Ovary (tissue), 9 donors: Measurements from ENCODE around the gene CREB3L1. TPM values are rescaled to one million over a fixed set of nuclear protein-coding genes. Genes with fewer than 3 reads are reported as not detected.

Experiments
- DNase-seq, 5 donors: peaks; one replicate each; pipeline ENCODE4 v3.0.0-alpha.2; 2019 to 2020
- H3K27ac ChIP-seq, 2 donors: fragments of 200-600 bp; one replicate each; pipeline versions ENCODE4 v1.5.1 to v1.8.0; 2019 to 2022
- H3K27me3 ChIP-seq: fragments of 200-600 bp; one replicate; pipeline ENCODE4 v1.8.0; 2022
- H3K36me3 ChIP-seq: fragments of 200-600 bp; sonication (generic); one replicate; pipeline ENCODE4 v1.5.1; 2019
- H3K4me1 ChIP-seq: one replicate; pipeline ENCODE4 v1.8.1; 2013; ENCODE audit warnings: mild to moderate bottlenecking, moderate library complexity; ENCODE audit not compliant: insufficient read depth
- H3K4me3 ChIP-seq: fragments of 200-600 bp; sonication (generic); one replicate; pipeline ENCODE4 v1.5.1; 2017
- H3K9me3 ChIP-seq, 2 donors: fragments of 200-600 bp in 1 of 2; sonication (generic) in 1 of 2; one replicate each; pipeline versions ENCODE4 v1.5.1 to v1.8.1; 2013 to 2019; ENCODE audit warnings: mild to moderate bottlenecking in 1 of 2, moderate library complexity in 1 of 2
- CTCF ChIP-seq, 3 donors: fragments of 450-650 bp in 2 of 3; fragments of 200-600 bp in 1 of 3; IDR thresholded peaks; one replicate each; pipeline versions ENCODE4 v1.5.1 to v1.8.0; 2016 to 2022; ENCODE audit warnings: antibody characterized with exemption in 3 of 3, mild to moderate bottlenecking in 1 of 3
- EP300 ChIP-seq: sonication (generic); formaldehyde crosslinking; IDR thresholded peaks from one replicate; pipeline ENCODE4 v1.6.1; 2017; ENCODE audit warnings: antibody characterized with exemption
- POLR2A ChIP-seq: fragments of 450-650 bp; IDR thresholded peaks from one replicate; pipeline ENCODE4 v1.6.1; 2017; ENCODE audit warnings: antibody characterized with exemption, mild to moderate bottlenecking, moderate library complexity
- WGBS, 3 donors: extraction: QIAGEN DNeasy Blood & Tissue Kit in 1 of 3; methylation state at CpG; one replicate each; pipeline versions ENCODE4 v1.1.5 to v1.1.7; 2013 to 2017; 5-methylcytosine and 5-hydroxymethylcytosine counted together
- intact Hi-C, 4 donors: fragments of 100-400 bp; cut with DNase I; formaldehyde crosslinking; loops; one replicate each; pipeline versions ENCODE4 v1.11.0 to v1.15.1; 2022 to 2023
- polyA plus RNA-seq, 2 donors: library from polyadenylated mRNA; stranded (reverse); fragments of 200-250 nt in 1 of 2; fragments of 350-450 nt in 1 of 2; fragmentation: Illumina TruSeq in 1 of 2; extraction: RNeasy Lipid Tissue Mini Kit (QIAGEN cat#74804) in 1 of 2; gene quantifications; one replicate each; pipeline ENCODE4 v1.2.3, GENCODE V29; 2013 to 2014
- total RNA-seq, 7 donors: library from RNA; depleted of rRNA in 2 of 7; stranded (reverse); fragments of >200 nt in 2 of 7; fragmentation: NEBNext Ultra II Directional in 3 of 7; extraction: Animal tissue kit (Norgen Biotek cat#: 25700) in 3 of 7; gene quantifications; one replicate each; pipeline versions ENCODE4 v1.1.0 to v1.2.4, GENCODE V29; 2016 to 2023
- donor health status: DM: no; HTN: no; CAD: no; lungs with moderate emphysema.
- donor health status: DM: no; HTN: no; CAD: no.
- donor health status: Bipolar disorder and iron deficiency.
- donor health status: DM: yes; HTN: yes; CAD: no.
- donor health status: DM: no; HTN: no; CAD: no.
- donor health status: DM: yes; HTN: yes; CAD: no.

CREB3L1 gene
- total and polyA plus RNA-seq, 9 donors: 1.7 to 63.0 (median 7.5) TPM

GRCh38 chr11:46247090-46247489 lies 30.4 kb upstream of the CREB3L1 start:
- Histone ChIP-seq H3K36me3 (no peaks in the 10 kb centered on the region), H3K4me1 (peaks cover 1% of the 10 kb centered on the region), H3K4me3 (no peak overlapping the region), H3K27ac (no peak overlapping the region), H3K9me3 (no peaks in the 10 kb centered on the region), H3K27me3 (no peaks in the 10 kb centered on the region)
- WGBS, 3 donors: 84 to 90% (median 89%) methylated on average over 9 of the region's 9 CpGs
- intact Hi-C loops: no loop called here
- no peak for TF ChIP-seq POLR2A
- TF ChIP-seq CTCF (IDR thresholded peaks at IDR 0.05): no peak
- TF ChIP-seq EP300: no peak
- no peak for DNase-seq

- Histone ChIP-seq H3K4me1 (peaks cover 1% of the 10 kb centered on the region), H3K4me3 (no peak overlapping the region), H3K27ac (no peak overlapping the region), H3K27me3 (no peaks in the 10 kb centered on the region), H3K36me3 (no peaks in the 10 kb centered on the region), H3K9me3 (no peaks in the 10 kb centered on the region)
- TF ChIP-seq CTCF (IDR thresholded peaks at IDR 0.05) (no peak), EP300 (no peak), POLR2A (no peak)
- 68 to 72% (median 72%) methylated on average over 4 of the region's 4 CpGs for WGBS, 3 donors
- intact Hi-C loops: no loop called here
- DNase-seq: no peak
These were observed 29.8 kb upstream of the CREB3L1 start for GRCh38 chr11:46247659-46248058.

- no peaks in the 10 kb centered on the region for H3K27me3 ChIP-seq
- no peak for DNase-seq
- no peaks in the 10 kb centered on the region for H3K36me3 ChIP-seq
- no peaks in the 10 kb centered on the region for H3K9me3 ChIP-seq
- no peak overlapping the region for H3K4me3 ChIP-seq
- WGBS, 3 donors: 79 to 81% (median 80%) methylated on average over 19 of the region's 19 CpGs
- intact Hi-C loops: no loop called here
- TF ChIP-seq POLR2A (no peak), EP300 (no peak), CTCF (IDR thresholded peaks at IDR 0.05) (no peak)
- no peaks in the 10 kb centered on the region for H3K4me1 ChIP-seq
- no peak overlapping the region for H3K27ac ChIP-seq
These were observed 29.0 kb upstream of the CREB3L1 start for GRCh38 chr11:46248289-46249102.

GRCh38 chr11:46249103-46249937 lies 28.1 kb upstream of the CREB3L1 start:
- Histone ChIP-seq H3K36me3 (no peaks in the 10 kb centered on the region), H3K4me3 (no peak overlapping the region), H3K9me3 (no peaks in the 10 kb centered on the region), H3K27ac (no peak overlapping the region), H3K27me3 (no peaks in the 10 kb centered on the region), H3K4me1 (no peaks in the 10 kb centered on the region)
- DNase-seq: no peak
- intact Hi-C loops: no loop called here
- 53 to 54% (median 53%) methylated on average over 8 of the region's 8 CpGs for WGBS, 3 donors
- no peak for TF ChIP-seq EP300
- TF ChIP-seq POLR2A: no peak
- no peak for TF ChIP-seq CTCF (IDR thresholded peaks at IDR 0.05)
